HEK293T (cell line): Measurements from ENCODE around the gene MID2.

Source experiments
- ELF4 ChIP-seq: fragments of 450-650 bp; IDR thresholded peaks from 2 replicates; pipeline ENCODE4 v1.6.1; 2017; ENCODE audit warnings: antibody characterized with exemption
- FOXK2 ChIP-seq: fragments of 450-650 bp; IDR thresholded peaks from 2 replicates; pipeline ENCODE4 v1.6.1; 2016; ENCODE audit warnings: mild to moderate bottlenecking
- FOXM1 ChIP-seq: fragments of 450-650 bp; IDR thresholded peaks from 2 replicates; pipeline ENCODE4 v1.6.1; 2017; ENCODE audit warnings: mild to moderate bottlenecking, borderline replicate concordance
- LEF1 ChIP-seq: fragments of 450-650 bp; IDR thresholded peaks from 2 replicates; pipeline ENCODE4 v1.6.1; 2017; ENCODE audit warnings: mild to moderate bottlenecking, borderline replicate concordance
- SUZ12 ChIP-seq: fragments of 450-650 bp; IDR thresholded peaks from 2 replicates; pipeline ENCODE4 v1.6.1; 2016; ENCODE audit warnings: mild to moderate bottlenecking
- TARDBP ChIP-seq: fragments of 450-650 bp; IDR thresholded peaks from 2 replicates; pipeline ENCODE4 v1.6.1; 2016
- ZNF384 ChIP-seq: fragments of 450-650 bp; IDR thresholded peaks from 2 replicates; pipeline ENCODE4 v1.6.1; 2016

DNA sequence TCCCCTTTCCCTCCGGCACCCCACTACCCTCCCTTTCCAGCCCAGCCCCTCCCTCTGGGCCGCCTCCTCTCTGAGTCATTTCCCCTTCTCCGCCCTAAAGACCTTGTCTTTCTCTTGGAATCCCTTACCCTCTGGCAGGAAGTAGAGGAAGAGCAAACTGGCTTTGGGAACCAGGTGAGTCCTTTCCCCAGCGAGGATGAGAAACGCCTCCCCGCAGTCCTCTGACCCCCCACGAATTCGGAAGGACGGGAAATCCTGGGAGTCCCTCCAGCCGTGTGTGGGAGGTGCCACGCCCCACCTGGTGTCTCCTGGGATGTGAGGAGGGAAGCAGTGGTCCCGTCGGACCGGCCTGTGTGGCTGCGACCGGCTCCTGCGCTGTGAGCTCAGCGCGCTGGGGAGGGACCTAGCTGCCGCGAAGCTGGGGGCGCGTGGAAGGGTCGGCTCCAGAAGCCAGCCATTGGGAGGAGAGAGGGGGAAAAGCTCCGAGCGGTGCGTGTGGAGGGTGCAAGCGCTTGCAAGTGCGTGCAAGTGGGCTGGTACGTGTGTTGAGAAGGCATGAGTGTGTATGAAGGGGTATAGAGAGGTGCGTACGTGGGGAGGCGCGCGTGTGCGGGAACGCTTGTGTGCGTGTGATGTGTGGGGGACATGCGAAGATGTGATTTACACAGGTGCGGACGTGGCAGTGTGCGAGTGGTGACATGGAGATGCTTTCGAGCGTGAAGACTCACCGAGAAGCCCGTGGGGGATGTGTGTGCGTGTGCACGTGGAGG is 110.2 kb downstream of the MID2 start:
- TF ChIP-seq FOXK2 (no peak), LEF1 (no peak), TARDBP (no peak), FOXM1 (no peak), ELF4 (no peak), SUZ12 (no peak), ZNF384 (no peak)
